Upper lobe of left lung (tissue), 4 donors: ENCODE results near the gene MACROD2.

Experiments
- CTCF ChIP-seq, 6 experiments: fragments of 450-650 bp in 4 of 6; fragments of 200-600 bp in 2 of 6; sonication (generic) in 2 of 6; IDR thresholded peaks; one replicate each; pipeline ENCODE4 v1.5.1; 2016 to 2019; ENCODE audit warnings: antibody characterized with exemption in 6 of 6
- EP300 ChIP-seq, 4 donors: sonication (generic); formaldehyde crosslinking; IDR thresholded peaks; one replicate each; pipeline ENCODE4 v1.5.1; 2017; ENCODE audit warnings: antibody characterized with exemption in 4 of 4, control low read depth in 2 of 4
- POLR2A ChIP-seq, 4 donors: fragments of 450-650 bp; IDR thresholded peaks; one replicate each; pipeline ENCODE4 v1.5.1; 2016 to 2017; ENCODE audit warnings: antibody characterized with exemption in 4 of 4, mild to moderate bottlenecking in 2 of 4
- POLR2AphosphoS5 ChIP-seq, 2 donors: sonication (generic); formaldehyde crosslinking; IDR thresholded peaks; one replicate each; pipeline ENCODE4 v1.5.1; 2017; ENCODE audit warnings: antibody characterized with exemption in 2 of 2

GRCh38 chr20:16013631-16014030, 2018.3 kb downstream of the MACROD2 start:
- no peak for TF ChIP-seq CTCF (IDR thresholded peaks at IDR 0.05)
- TF ChIP-seq POLR2A (IDR thresholded peaks at IDR 0.05), result no peak
- TF ChIP-seq EP300 (IDR thresholded peaks at IDR 0.05), result no peak
- TF ChIP-seq POLR2AphosphoS5 (IDR thresholded peaks at IDR 0.05), result no peak
